PC-3 (cell line): ENCODE results near the gene GPC1. TPM values are rescaled to one million over a fixed set of nuclear protein-coding genes. Genes with fewer than 3 reads are reported as not detected.
"Not testable (repeated sequence)": the region's sequence is repeated elsewhere in the genome, so short reads cannot be mapped to it uniquely, and the experiment has no call there.

ENCODE experiments used
- ATAC-seq: fragments of 200-7000 bp; cut with Tn5 transposase; 2 replicates; pipeline ENCODE4 v1.9.1; 2020; ENCODE audit warnings: mild to moderate bottlenecking, moderate library complexity
- BruUV-seq: library from RNA; stranded (reverse); fragments of 400-500 nt; replicated peaks from 2 replicates; lab custom pipeline; 2021; lab: Mats Ljungman, UMichigan
- CTCF ChIA-PET: fragments of 300-600 bp; sonication (Branson Sonifier 250); formaldehyde crosslinking; loops from one replicate; lab custom pipeline; 2022; ENCODE audit warnings: antibody characterized with exemption; lab: Charles Lee
- POLR2A ChIA-PET: fragments of 300-600 bp; sonication (Branson Sonifier 250); formaldehyde crosslinking; loops from one replicate; lab custom pipeline; 2022; ENCODE audit warnings: antibody characterized with exemption; ENCODE audit not compliant: unreplicated experiment; lab: Charles Lee
- DNase-seq: peaks from one replicate; pipeline ENCODE4 v3.0.0-alpha.2; 2015
- H2AFZ ChIP-seq: fragments of 300-600 bp; sonication (generic); 2 replicates; pipeline ENCODE4 v1.6.0; 2016; ENCODE audit warnings: antibody characterized with exemption, low read length
- H3F3A ChIP-seq: fragments of 300-600 bp; sonication (generic); one replicate; pipeline ENCODE4 v1.6.0; 2017; ENCODE audit warnings: antibody characterized with exemption, low read length, control low read depth, mild to moderate bottlenecking; ENCODE audit not compliant: unreplicated experiment
- H3K27ac ChIP-seq: fragments of 300-600 bp; sonication (generic); 2 replicates; pipeline ENCODE4 v1.5.1; 2016; ENCODE audit warnings: mild to moderate bottlenecking, low read length
- H3K27me3 ChIP-seq: fragments of 300-600 bp; sonication (generic); 2 replicates; pipeline ENCODE4 v1.6.1; 2016; ENCODE audit warnings: low read length, mixed read lengths
- H3K36me3 ChIP-seq: fragments of 300-600 bp; sonication (generic); 2 replicates; pipeline ENCODE4 v1.6.1; 2016; ENCODE audit warnings: low read depth, mixed run types, low read length, mixed read lengths
- H3K4me1 ChIP-seq: fragments of 300-600 bp; sonication (generic); 2 replicates; pipeline ENCODE4 v1.5.1; 2016; ENCODE audit warnings: low read length; ENCODE audit not compliant: insufficient read depth
- H3K4me2 ChIP-seq: fragments of 300-600 bp; sonication (generic); 2 replicates; pipeline ENCODE4 v1.6.0; 2016; ENCODE audit warnings: low read length
- H3K4me3 ChIP-seq: fragments of 300-600 bp; sonication (generic); 2 replicates; pipeline ENCODE4 v1.5.1; 2016; ENCODE audit warnings: mild to moderate bottlenecking, low read length, mixed read lengths
- H3K79me2 ChIP-seq: fragments of 300-600 bp; sonication (generic); 2 replicates; pipeline ENCODE4 v1.6.1; 2017; ENCODE audit warnings: low read length, mixed read lengths
- H3K9ac ChIP-seq: fragments of 300-600 bp; sonication (generic); 2 replicates; pipeline ENCODE4 v1.6.0; 2016; ENCODE audit warnings: mild to moderate bottlenecking, low read length
- H3K9me2 ChIP-seq: fragments of 300-600 bp; sonication (generic); replicated peaks from 2 replicates; pipeline ENCODE4 v1.6.1; 2016; ENCODE audit warnings: mixed run types, low read length, mixed read lengths
- H3K9me3 ChIP-seq: fragments of 300-600 bp; sonication (generic); 2 replicates; pipeline ENCODE4 v1.6.1; 2016; ENCODE audit warnings: low read length, mixed read lengths
- H4K20me1 ChIP-seq: fragments of 300-600 bp; sonication (generic); 2 replicates; pipeline ENCODE4 v1.6.1; 2016; ENCODE audit warnings: low read length, mixed read lengths
- CTCF ChIP-seq: fragments of 300-600 bp; sonication (generic); conservative IDR thresholded peaks from 2 replicates; pipeline ENCODE4 v1.5.1; 2017; ENCODE audit warnings: antibody characterized with exemption, low read depth, mild to moderate bottlenecking, low read length
- EZH2 ChIP-seq: fragments of 300-600 bp; sonication (generic); IDR thresholded peaks from one replicate; pipeline ENCODE4 v1.6.1; 2017; ENCODE audit warnings: antibody characterized with exemption, mild to moderate bottlenecking, low read length; ENCODE audit not compliant: unreplicated experiment
- EZH2phosphoT487 ChIP-seq: fragments of 300-600 bp; sonication (generic); IDR thresholded peaks from 2 replicates; pipeline ENCODE4 v1.6.1; 2018; ENCODE audit warnings: mild to moderate bottlenecking, antibody characterized with exemption, low read length, borderline replicate concordance
- intact Hi-C: fragments of 100-400 bp; cut with micrococcal nuclease; formaldehyde crosslinking; loops from 2 replicates; pipeline ENCODE4 v1.9.0; 2023
- total RNA-seq: library from RNA; depleted of rRNA; stranded (reverse); fragments of >200 nt; gene quantifications from 2 replicates; pipeline ENCODE4 v1.2.3, GENCODE V29; 2014

Gene GPC1
- total RNA-seq, 1 experiment from 2014 or later = 37.1 TPM

- Histone ChIP-seq H3K79me2 (no peaks in the 10 kb centered on the region), H3K4me2 (no peak overlapping the region), H3K27ac (no peak overlapping the region), H3K4me1 (no peaks in the 10 kb centered on the region), H2AFZ (no peak overlapping the region), H3K36me3 (no peaks in the 10 kb centered on the region), H3K9me3 (0 out of 2 replicates have a peak, but pooled peaks cover 8% of the 10 kb centered on the region), H3F3A (no peaks in the 10 kb centered on the region), H3K4me3 (no peak overlapping the region), H3K9ac (no peak overlapping the region), H4K20me1 (no peaks in the 10 kb centered on the region), H3K9me2 (no peaks in the 10 kb centered on the region), H3K27me3 (no peaks in the 10 kb centered on the region)
- ChIA-PET POLR2A (no interaction called here), CTCF (no interaction called here)
- TF ChIP-seq CTCF = no peak
- no peak for TF ChIP-seq EZH2phosphoT487
- no peak for TF ChIP-seq EZH2
- DNase-seq (no peak), ATAC-seq (no peak)
- no TSS peak for BruUV-seq
- intact Hi-C loops = no loop called here
Observed at GRCh38 chr2:240494194-240494793, 58.8 kb downstream of the GPC1 start.

- H3K27me3 ChIP-seq, H2AFZ ChIP-seq, H3K9me3 ChIP-seq, H3K4me1 ChIP-seq, ATAC-seq, BruUV-seq, H3K4me2 ChIP-seq, POLR2A ChIA-PET, H3K9ac ChIP-seq, H3K79me2 ChIP-seq, H3K27ac ChIP-seq, H3K9me2 ChIP-seq, H4K20me1 ChIP-seq, CTCF ChIA-PET, H3K4me3 ChIP-seq, H3K36me3 ChIP-seq, H3F3A ChIP-seq, intact Hi-C loops: not testable (repeated sequence)
- peak; percentile 39; the same call in 1 of the 2 replicates for TF ChIP-seq CTCF
- peak; percentile 14 for DNase-seq
Observed at GRCh38 chr2:240494942-240495341, 59.5 kb downstream of the GPC1 start.

GRCh38 chr2:240497082-240497481 lies 61.6 kb downstream of the GPC1 start:
- H3K9me3 ChIP-seq, H3K79me2 ChIP-seq, H3K9me2 ChIP-seq, H3K4me1 ChIP-seq, POLR2A ChIA-PET, H3K27me3 ChIP-seq, H4K20me1 ChIP-seq, H3F3A ChIP-seq, H3K4me2 ChIP-seq, H3K27ac ChIP-seq, H3K9ac ChIP-seq, intact Hi-C loops, BruUV-seq, H3K36me3 ChIP-seq, H2AFZ ChIP-seq, H3K4me3 ChIP-seq, CTCF ChIA-PET: not testable (repeated sequence)
- peak; percentile 32 for DNase-seq
- peak; percentile 24; the same call in 1 of the 2 replicates for ATAC-seq
- peak; percentile 52 for TF ChIP-seq CTCF
